Memory B cell (primary cell): ENCODE data around the gene ATN1.
A peak's percentile ranks its signal among the peaks of the same experiment; 100 is the strongest.

Source experiments
- ATAC-seq: fragments of 150-1000 bp; cut with Tn5 transposase; 2 replicates; pipeline ENCODE4 v1.10.0; 2021; ENCODE audit warnings: low read depth, mild to moderate bottlenecking, moderate library complexity
- DNase-seq, 2 donors: peaks; one replicate each; pipeline ENCODE4 v3.0.0; 2022; ENCODE audit warnings: low spot score in 2 of 2
- H3K27ac Mint-ChIP-seq: one replicate; pipeline ENCODE4 v1.8.0; 2022; ENCODE audit warnings: mild to moderate bottlenecking, moderate library complexity, mixed read lengths
- H3K27me3 Mint-ChIP-seq: one replicate; pipeline ENCODE4 v1.8.0; 2022; ENCODE audit warnings: mixed read lengths
- H3K36me3 Mint-ChIP-seq: one replicate; pipeline ENCODE4 v1.8.0; 2022; ENCODE audit warnings: mild to moderate bottlenecking, mixed read lengths
- H3K4me1 Mint-ChIP-seq: one replicate; pipeline ENCODE4 v1.8.0; 2022; ENCODE audit warnings: mixed read lengths
- H3K4me3 Mint-ChIP-seq: one replicate; pipeline ENCODE4 v1.8.0; 2022; ENCODE audit warnings: mild to moderate bottlenecking, moderate library complexity, mixed read lengths
- H3K9me3 Mint-ChIP-seq: one replicate; pipeline ENCODE4 v1.8.0; 2022; ENCODE audit warnings: mixed read lengths

ATN1 gene

DNA sequence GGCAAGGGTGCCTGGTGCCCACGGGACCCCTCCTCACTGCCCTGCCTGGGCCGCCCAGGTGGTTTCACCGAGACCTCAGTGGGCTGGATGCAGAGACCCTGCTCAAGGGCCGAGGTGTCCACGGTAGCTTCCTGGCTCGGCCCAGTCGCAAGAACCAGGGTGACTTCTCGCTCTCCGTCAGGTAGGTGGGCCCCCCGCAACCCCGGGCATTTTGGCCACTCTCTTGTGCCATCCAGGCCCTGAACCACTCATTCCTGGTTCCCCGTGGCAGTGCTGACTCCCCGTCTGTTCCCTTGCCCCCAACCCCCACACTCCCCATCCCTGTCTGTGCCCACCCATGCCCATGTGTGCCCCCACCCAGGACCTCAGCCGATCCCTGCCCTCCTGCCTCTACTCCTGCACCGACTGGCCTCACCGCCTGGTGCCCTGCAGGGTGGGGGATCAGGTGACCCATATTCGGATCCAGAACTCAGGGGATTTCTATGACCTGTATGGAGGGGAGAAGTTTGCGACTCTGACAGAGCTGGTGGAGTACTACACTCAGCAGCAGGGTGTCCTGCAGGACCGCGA lies 23.9 kb downstream of the ATN1 start:
- Mint-ChIP-seq H3K4me1 (peaks cover 64% of the 10 kb centered on the region), H3K4me3 (peak overlapping the region; percentile 99), H3K9me3 (no peaks in the 10 kb centered on the region), H3K27ac (peak overlapping the region; percentile 94), H3K27me3 (no peaks in the 10 kb centered on the region), H3K36me3 (peaks cover 43% of the 10 kb centered on the region)
- ATAC-seq (no peak), DNase-seq (no peak)

DNA sequence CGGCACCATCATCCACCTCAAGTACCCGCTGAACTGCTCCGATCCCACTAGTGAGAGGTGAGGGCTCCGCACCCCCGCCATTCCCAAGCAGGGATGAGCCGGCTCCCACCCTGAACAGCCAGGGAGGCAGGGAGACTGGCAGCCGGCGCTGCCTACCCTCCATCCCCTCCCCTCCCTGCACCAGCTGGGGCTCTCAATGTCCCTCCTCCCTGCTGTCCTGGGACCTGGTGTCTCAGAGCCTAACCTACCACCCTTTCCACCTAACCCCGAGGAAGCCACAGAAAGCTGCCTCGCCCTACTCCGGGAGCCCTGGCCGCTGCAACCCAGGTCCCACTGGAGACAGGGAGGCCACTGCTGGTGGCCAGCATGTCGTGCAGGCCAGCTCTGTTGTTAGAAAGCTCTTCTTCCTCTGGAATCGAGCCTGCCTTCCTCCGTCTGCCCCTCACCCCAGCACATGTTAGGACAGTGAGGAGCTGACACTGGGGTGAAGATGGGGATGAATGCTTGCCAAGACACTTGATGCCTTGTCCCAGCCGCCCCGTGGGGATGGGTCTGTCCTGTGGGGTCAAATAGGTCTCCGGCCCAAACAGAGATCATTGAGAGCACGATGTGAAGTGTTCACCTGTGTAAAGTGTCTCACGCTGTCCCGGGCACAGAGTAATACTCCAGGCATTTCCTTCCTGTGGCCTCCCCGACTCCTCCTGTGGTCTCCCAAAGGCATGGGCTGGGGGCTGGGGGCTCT lies 24.5 kb downstream of the ATN1 start:
- ATAC-seq = no peak
- H3K4me3 Mint-ChIP-seq = peak overlapping the region; percentile 99
- H3K9me3 Mint-ChIP-seq = no peaks in the 10 kb centered on the region
- H3K27ac Mint-ChIP-seq = peak overlapping the region; percentile 94
- H3K27me3 Mint-ChIP-seq = no peaks in the 10 kb centered on the region
- DNase-seq = peak in 1 of 2 donors; percentile 15
- H3K4me1 Mint-ChIP-seq = peaks cover 65% of the 10 kb centered on the region
- H3K36me3 Mint-ChIP-seq = peaks cover 49% of the 10 kb centered on the region

DNA sequence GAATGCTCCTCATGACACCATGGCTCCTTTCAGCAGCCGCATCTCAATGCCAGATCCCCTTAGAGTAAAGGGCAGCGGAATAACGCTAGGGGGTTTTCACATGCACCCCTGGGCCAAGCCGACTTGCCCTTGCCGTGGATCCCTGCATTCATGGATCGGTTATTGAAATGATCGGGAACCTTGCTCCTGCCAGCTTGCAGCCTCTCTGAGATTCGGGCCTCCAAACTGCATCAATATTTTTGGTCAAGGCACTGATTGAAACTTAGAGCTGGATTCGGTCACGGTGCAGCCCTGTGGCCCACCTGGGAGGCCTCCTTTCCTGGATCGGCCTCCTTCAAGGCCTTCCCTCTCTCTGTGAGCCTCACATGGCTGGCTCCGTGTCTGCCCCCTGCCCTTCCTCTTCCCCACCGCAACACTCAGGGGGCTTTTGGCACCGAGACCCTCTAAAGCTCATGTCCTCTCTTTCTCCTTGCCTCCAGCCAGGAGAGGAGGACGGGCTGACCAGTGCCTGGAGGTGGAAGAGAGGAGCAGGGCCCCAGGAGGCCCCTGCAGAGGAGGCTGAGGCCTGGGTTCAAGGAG lies 25.2 kb downstream of the ATN1 start:
- Mint-ChIP-seq H3K4me1 (peaks cover 65% of the 10 kb centered on the region), H3K27me3 (no peaks in the 10 kb centered on the region), H3K36me3 (peaks cover 50% of the 10 kb centered on the region), H3K27ac (peak overlapping the region; percentile 94), H3K4me3 (peak overlapping the region; percentile 99), H3K9me3 (no peaks in the 10 kb centered on the region)
- ATAC-seq (no peak), DNase-seq (peak in 1 of 2 donors; percentile 32)

DNA sequence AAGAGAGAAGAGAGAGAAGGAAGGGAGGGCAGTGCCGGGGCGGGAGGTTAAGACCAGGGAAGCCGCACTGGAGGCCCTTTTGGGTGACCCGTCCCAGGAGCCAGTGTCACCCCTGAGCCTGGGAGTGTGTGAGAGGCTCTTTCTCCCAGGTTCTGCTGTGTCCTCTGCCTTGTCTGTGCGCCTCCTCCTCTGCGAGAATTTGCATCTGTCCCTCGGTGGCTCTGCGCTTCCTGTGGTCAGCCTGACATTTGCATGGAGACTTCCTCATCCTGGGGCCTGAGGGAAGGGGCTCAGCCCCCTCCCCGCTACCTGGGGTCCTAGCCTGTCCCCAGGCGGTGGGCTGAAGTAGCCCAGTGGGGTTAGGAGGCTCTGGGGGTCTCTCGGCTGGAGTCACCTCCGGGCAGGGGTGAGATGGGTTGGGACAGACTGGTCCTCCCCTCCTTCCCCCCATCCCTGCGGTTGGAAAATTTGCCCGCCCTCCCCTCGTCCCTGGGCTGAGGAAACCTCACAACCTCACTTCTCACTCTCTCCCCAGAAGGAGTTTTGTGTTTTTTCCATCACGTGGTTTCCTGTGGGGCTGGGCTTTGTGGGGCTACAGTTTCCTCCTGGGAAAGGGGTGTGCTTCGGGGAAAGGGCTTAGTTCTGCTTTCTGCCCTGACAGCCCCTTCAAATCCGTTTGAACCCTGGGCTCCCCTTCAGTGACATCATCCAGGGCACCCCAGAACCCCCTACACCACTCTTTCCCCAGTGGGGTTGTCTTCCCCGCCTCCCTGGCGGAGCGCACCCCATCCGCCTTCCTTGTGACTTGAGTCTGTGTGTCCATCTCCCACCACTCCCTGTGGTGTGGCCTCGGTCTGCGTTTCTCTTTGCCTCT lies 25.9 kb downstream of the ATN1 start:
- Mint-ChIP-seq H3K4me3 (peak overlapping the region; percentile 99), H3K27me3 (no peaks in the 10 kb centered on the region), H3K27ac (peak overlapping the region; percentile 94), H3K36me3 (peaks cover 53% of the 10 kb centered on the region), H3K9me3 (no peaks in the 10 kb centered on the region), H3K4me1 (peaks cover 67% of the 10 kb centered on the region)
- peak; percentile 59 to 72 for DNase-seq
- peak; percentile 61 for ATAC-seq

DNA sequence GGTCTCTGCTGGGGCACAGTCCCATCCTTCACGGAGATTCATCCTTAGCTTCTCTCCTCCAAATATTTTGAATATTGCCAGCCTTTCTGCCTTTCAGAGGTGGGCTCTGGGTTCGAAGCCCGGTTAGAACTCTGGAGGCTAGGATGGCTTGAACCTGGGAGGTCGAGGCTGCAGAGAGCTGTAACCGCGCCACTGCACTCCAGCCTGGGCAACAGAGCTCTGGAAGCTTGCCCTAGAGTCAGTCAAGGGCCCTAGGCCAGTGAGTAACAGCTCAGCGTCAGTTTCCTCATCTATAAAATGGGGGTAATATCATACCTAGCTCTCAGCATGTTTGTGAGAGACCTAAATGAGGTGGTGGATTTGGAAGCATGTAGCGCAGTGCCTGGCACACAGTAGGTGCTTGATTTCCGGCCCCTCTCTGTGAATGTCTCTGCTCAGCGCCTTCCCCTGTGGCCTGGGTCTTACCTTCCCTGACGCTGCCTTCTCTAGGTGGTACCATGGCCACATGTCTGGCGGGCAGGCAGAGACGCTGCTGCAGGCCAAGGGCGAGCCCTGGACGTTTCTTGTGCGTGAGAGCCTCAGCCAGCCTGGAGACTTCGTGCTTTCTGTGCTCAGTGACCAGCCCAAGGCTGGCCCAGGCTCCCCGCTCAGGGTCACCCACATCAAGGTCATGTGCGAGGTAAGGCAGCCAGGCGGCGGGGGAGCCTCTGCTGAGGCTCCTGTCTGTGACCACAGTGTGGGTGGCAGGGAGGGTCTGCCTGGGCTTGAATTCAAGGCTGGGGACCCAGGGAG lies 26.8 kb downstream of the ATN1 start:
- no peaks in the 10 kb centered on the region for H3K9me3 Mint-ChIP-seq

DNA sequence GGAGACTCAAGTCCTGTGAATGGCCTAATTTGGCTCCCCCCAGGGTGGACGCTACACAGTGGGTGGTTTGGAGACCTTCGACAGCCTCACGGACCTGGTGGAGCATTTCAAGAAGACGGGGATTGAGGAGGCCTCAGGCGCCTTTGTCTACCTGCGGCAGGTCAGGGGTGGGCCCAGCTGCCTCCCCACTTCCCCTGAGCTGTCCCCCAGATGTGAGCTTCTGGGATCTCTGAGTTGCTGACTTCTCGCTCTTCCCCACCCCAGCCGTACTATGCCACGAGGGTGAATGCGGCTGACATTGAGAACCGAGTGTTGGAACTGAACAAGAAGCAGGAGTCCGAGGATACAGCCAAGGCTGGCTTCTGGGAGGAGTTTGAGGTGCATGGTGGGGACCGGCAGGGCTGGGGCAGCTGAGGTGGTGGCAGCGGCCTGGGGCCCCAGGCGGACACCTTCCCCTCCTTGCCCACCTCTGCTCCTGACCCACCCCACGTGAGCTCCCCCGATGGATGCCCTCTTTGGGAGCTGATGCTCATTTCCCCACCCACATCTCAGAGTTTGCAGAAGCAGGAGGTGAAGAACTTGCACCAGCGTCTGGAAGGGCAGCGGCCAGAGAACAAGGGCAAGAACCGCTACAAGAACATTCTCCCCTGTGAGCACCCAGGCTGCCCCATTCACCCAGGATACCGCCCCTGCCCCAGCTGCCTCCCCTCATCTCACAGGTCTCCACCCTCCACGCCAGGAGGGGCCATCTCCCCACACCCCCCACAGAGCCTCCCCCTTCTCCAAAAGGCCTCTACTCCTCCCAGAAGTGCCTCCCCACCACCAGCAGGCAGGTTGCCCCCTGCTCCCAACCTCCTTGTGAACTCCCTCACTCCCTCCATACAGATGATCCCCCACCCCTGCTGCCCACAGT lies 27.6 kb downstream of the ATN1 start:
- no peaks in the 10 kb centered on the region for H3K27me3 Mint-ChIP-seq
- H3K4me1 Mint-ChIP-seq = peaks cover 61% of the 10 kb centered on the region
- DNase-seq (peak in 1 of 2 donors; percentile 18), ATAC-seq (no peak)
- H3K9me3 Mint-ChIP-seq = no peaks in the 10 kb centered on the region
- H3K4me3 Mint-ChIP-seq = peak overlapping the region; percentile 99
- peak overlapping the region; percentile 94 for H3K27ac Mint-ChIP-seq
- peaks cover 60% of the 10 kb centered on the region for H3K36me3 Mint-ChIP-seq

More for the DNA sequence above, 26.8 kb downstream of the ATN1 start:
- no peak for ATAC-seq
- H3K36me3 Mint-ChIP-seq = peaks cover 59% of the 10 kb centered on the region
- DNase-seq = peak in 1 of 2 donors; percentile 17
- peaks cover 68% of the 10 kb centered on the region for H3K4me1 Mint-ChIP-seq
- peak overlapping the region; percentile 99 for H3K4me3 Mint-ChIP-seq
- no peaks in the 10 kb centered on the region for H3K27me3 Mint-ChIP-seq
- peak overlapping the region; percentile 94 for H3K27ac Mint-ChIP-seq

DNA sequence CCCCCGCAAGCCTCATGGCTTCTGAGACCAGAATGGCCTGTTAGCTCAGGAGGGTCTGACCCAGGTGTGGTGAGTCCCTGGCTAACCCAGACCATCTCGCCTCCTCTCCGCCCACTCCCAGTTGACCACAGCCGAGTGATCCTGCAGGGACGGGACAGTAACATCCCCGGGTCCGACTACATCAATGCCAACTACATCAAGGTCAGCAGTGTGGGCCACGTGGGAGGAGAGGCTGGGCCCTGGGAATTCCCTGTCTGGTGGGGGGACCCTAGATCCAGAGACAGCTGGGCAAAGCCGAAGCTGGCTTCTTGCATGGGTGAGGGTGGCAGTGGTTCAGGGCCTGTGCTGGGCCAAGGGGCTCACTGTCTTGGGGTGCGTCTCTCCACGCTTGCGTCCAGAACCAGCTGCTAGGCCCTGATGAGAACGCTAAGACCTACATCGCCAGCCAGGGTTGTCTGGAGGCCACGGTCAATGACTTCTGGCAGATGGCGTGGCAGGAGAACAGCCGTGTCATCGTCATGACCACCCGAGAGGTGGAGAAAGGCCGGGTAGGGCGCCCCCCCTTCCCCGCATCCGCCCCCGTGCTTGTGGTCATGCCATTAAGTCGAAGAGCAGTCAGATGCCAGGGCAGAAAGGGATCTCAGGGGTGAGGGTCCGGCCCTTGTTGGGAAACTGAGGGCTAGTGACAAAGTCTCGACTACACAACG lies 28.4 kb downstream of the ATN1 start:
- peak overlapping the region; percentile 94 for H3K27ac Mint-ChIP-seq
- H3K36me3 Mint-ChIP-seq = peaks cover 67% of the 10 kb centered on the region
- DNase-seq (peak in 1 of 2 donors; percentile 22), ATAC-seq (no peak)
- H3K9me3 Mint-ChIP-seq = no peaks in the 10 kb centered on the region
- peaks cover 62% of the 10 kb centered on the region for H3K4me1 Mint-ChIP-seq
- peak overlapping the region; percentile 99 for H3K4me3 Mint-ChIP-seq
- no peaks in the 10 kb centered on the region for H3K27me3 Mint-ChIP-seq

DNA sequence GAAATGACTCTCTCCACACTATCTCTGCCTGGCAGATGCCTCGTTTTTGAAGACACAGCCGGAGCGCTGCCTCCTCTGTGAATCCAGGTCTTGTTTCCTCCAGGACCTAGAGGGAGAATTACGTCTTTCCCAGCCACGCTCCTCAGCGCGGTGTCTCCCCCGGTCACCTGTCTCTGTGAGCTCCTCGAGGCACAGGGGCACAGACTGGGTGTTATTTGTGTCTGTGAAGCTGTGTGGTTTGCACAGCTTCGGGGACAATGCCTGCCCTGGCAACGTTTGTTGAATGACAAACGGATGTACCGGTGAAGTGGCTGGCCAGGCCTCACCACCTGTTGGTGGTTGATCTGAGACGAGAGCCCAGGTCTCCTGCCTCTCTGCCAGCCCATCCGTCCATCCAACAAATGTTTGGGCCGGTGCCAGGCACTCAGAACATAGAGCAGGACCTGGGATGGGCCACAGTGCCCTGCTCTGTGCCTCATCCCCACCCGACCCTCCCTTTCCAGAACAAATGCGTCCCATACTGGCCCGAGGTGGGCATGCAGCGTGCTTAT lies 29.5 kb downstream of the ATN1 start:
- no peak for ATAC-seq
- Mint-ChIP-seq H3K36me3 (peaks cover 63% of the 10 kb centered on the region), H3K27me3 (no peaks in the 10 kb centered on the region), H3K4me1 (peaks cover 72% of the 10 kb centered on the region), H3K4me3 (peak overlapping the region; percentile 99), H3K9me3 (no peaks in the 10 kb centered on the region), H3K27ac (peak overlapping the region; percentile 94)
- DNase-seq = peak in 1 of 2 donors; percentile 20

DNA sequence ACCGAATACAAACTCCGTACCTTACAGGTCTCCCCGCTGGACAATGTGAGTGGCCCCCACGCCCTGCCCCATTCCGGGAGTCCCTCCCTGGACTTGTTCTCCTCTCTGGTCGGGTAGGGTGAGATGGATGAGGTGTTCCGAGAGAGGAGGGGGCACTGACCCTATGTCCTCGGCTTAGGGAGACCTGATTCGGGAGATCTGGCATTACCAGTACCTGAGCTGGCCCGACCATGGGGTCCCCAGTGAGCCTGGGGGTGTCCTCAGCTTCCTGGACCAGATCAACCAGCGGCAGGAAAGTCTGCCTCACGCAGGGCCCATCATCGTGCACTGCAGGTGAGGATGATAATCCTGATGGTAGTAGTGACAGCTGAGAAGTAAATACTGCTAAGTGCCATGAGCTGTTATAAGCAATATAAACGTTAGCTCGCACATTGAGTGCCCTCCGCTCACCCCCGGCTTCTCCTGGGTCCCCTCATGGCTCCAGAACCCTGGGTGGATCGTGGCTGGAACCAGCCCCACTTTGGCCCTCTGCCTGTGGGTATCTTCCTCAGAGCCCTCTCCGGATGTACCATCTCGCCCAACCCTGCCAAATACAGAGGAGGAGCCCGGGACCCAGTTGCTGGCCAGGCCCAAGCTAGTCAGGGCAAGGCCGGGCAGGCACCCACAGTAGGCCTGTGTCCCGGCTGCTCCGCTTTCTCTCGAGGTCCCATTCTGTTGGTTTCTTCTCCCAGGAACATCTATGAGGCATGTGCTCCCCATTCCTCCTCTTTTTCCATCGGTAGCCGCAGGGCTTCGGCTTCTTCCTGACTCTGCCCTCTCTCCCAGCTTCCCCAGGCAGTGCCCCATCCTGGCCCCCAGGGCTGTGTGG lies 30.2 kb downstream of the ATN1 start:
- ATAC-seq (no peak), DNase-seq (peak in 1 of 2 donors; percentile 50)
- H3K36me3 Mint-ChIP-seq = peaks cover 56% of the 10 kb centered on the region
- H3K4me1 Mint-ChIP-seq = peaks cover 79% of the 10 kb centered on the region
- H3K27me3 Mint-ChIP-seq = no peaks in the 10 kb centered on the region
- H3K9me3 Mint-ChIP-seq = no peaks in the 10 kb centered on the region
- H3K4me3 Mint-ChIP-seq = peak overlapping the region; percentile 89
- peak overlapping the region; percentile 94 for H3K27ac Mint-ChIP-seq

DNA sequence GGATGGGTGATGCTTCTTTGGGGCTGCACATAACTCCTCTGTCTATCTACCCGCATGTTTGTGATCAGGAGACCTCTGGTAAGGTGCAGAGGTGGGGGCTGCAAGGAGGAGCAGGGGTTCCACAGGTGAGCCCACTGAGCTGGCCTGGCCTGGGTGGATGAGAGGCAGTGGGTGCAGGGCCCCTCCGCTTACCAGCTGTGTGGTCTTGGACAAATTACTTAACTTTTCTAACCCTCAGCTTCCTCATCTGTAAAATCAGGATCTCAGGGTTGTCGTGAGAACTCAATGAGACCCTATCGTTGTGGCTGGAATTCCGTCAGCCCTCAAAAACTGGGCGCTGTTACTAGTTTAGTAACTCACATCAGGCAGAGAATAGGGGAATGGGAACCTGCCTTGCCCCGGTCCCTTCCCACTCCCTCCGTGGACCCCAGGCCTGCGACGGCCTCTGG lies 30.9 kb downstream of the ATN1 start:
- no peaks in the 10 kb centered on the region for H3K9me3 Mint-ChIP-seq
- no peaks in the 10 kb centered on the region for H3K27me3 Mint-ChIP-seq
- peak overlapping the region; percentile 89 for H3K4me3 Mint-ChIP-seq
- DNase-seq (no peak), ATAC-seq (peak; percentile 0)
- H3K4me1 Mint-ChIP-seq = peaks cover 77% of the 10 kb centered on the region
- peaks cover 52% of the 10 kb centered on the region for H3K36me3 Mint-ChIP-seq
- peak overlapping the region; percentile 94 for H3K27ac Mint-ChIP-seq
